ENCODE data around the gene METAP2. TPM values are rescaled to one million over a fixed set of nuclear protein-coding genes. Genes with fewer than 3 reads are reported as not detected.

METAP2 gene
- 127 TPM for total RNA-seq (2021; ENCODE audit: unreplicated experiment)
- 81.9 and 111 TPM in 2 replicates for polyA plus RNA-seq (2012)
- percentile 95 among the genes with signal in this experiment for Bru-seq, nascent RNA
- BruChase-seq, experiment 1, labeled RNA remaining after a 6-hour chase, result percentile 91 among the genes with signal in this experiment
- BruChase-seq, experiment 2, labeled RNA remaining after a 2-hour chase, result percentile 90 among the genes with signal in this experiment
- long read RNA-seq, transcript METAP2-206 (2 exons, 388 nt), result minor isoform, 15 of 251 reads
- long read RNA-seq, transcript METAP2-210 (11 exons, 1,874 nt), result minor isoform, 40 of 251 reads
- long read RNA-seq, transcript METAP2-202 (11 exons, 3,601 nt), result major isoform, 150 of 251 reads
- long read RNA-seq, partial matches to known transcripts, result 39 of 251 reads
- long read RNA-seq, other reads (novel, unspliced or antisense), result 7 of 251 reads

GRCh38 chr12:95473884-95474659, at the start of gene METAP2:
METAP2 (plus strand) TSS chr12:95474152; CDS start chr12:95474180, 28 bp downstream.
- TSS peak; percentile 61 for BruUV-seq (replicated peaks)
- POLR2A ChIA-PET, result interaction anchor here (0.6 to 2.0 kb wide), 22 partner anchors 10 to 388 kb away, joined by 3 to 11 read pairs (median 3); no protein-coding TSS in a partner anchor
- DNase-seq (ENCODE audit: low read depth, low spot score), result peak; percentile 92

More at GRCh38 chr12:95473884-95474659, at the start of gene METAP2:
- Histone ChIP-seq H3K4me1 (ENCODE audit: control insufficient read depth in 1 of 2, insufficient read depth in 2 of 2, low read length in 2 of 2) (peaks cover 9 to 33% of the 10 kb centered on the region in 2 experiments), H3K4me3 (replicated peaks in 1 of 2; ENCODE audit: low read depth in 1 of 2, low read length in 2 of 2) (peak within 1 kb of the TSS; percentile 94 to 98), H3K9me2 (ENCODE audit: insufficient read depth) (no peaks in the 10 kb centered on the region), H3K27me3 (ENCODE audit: insufficient read depth, low read length) (no peaks in the 10 kb centered on the region), H4K20me1 (ENCODE audit: insufficient read depth) (peaks cover 4% of the 10 kb centered on the region; the same call in 1 of the 2 replicates), H3K9ac (ENCODE audit: low read length) (peak within 1 kb of the TSS; percentile 99), H2AFZ (ENCODE audit: low read depth, low read length, poor library complexity, severe bottlenecking) (peak within 1 kb of the TSS; percentile 91), H3K4me2 (ENCODE audit: low read length) (peak within 1 kb of the TSS; percentile 84), H3K36me3 (ENCODE audit: control insufficient read depth in 1 of 2, insufficient read depth in 2 of 2, low read length in 2 of 2) (peaks cover 17 to 32% of the 10 kb centered on the region in 2 experiments), H3K9me3 (ENCODE audit: control insufficient read depth in 1 of 2, insufficient read depth in 1 of 2, low read depth in 1 of 2, low read length in 2 of 2) (no peaks in the 10 kb centered on the region), H3K79me2 (ENCODE audit: insufficient read depth, low read length) (peaks cover 58% of the 10 kb centered on the region), H3K27ac (ENCODE audit: low read depth, low read length) (peak within 1 kb of the TSS; percentile 77)
- TF ChIP-seq POLR2A (IDR thresholded peaks at IDR 0.05; ENCODE audit: borderline replicate concordance, extremely low read depth, insufficient read depth, insufficient read length), result peak; percentile 83
- peak; percentile 84 for TF ChIP-seq EGR1 (IDR thresholded peaks at IDR 0.05; ENCODE audit: low read depth)
- peak; percentile 52 for TF ChIP-seq SP1 (IDR thresholded peaks at IDR 0.05; ENCODE audit: low read depth)
- TF ChIP-seq YY1 (IDR thresholded peaks at IDR 0.05; ENCODE audit: extremely low read depth, insufficient replicate concordance, low read depth, low read length), result peak; percentile 93
- TF ChIP-seq ZFX (IDR thresholded peaks at IDR 0.05), result peak; percentile 82
- no peak for TF ChIP-seq EZH2phosphoT487 (IDR thresholded peaks at IDR 0.05; ENCODE audit: borderline replicate concordance)
- peak; percentile 91 for TF ChIP-seq MAX (IDR thresholded peaks at IDR 0.05)
- TF ChIP-seq, protein P1, sequence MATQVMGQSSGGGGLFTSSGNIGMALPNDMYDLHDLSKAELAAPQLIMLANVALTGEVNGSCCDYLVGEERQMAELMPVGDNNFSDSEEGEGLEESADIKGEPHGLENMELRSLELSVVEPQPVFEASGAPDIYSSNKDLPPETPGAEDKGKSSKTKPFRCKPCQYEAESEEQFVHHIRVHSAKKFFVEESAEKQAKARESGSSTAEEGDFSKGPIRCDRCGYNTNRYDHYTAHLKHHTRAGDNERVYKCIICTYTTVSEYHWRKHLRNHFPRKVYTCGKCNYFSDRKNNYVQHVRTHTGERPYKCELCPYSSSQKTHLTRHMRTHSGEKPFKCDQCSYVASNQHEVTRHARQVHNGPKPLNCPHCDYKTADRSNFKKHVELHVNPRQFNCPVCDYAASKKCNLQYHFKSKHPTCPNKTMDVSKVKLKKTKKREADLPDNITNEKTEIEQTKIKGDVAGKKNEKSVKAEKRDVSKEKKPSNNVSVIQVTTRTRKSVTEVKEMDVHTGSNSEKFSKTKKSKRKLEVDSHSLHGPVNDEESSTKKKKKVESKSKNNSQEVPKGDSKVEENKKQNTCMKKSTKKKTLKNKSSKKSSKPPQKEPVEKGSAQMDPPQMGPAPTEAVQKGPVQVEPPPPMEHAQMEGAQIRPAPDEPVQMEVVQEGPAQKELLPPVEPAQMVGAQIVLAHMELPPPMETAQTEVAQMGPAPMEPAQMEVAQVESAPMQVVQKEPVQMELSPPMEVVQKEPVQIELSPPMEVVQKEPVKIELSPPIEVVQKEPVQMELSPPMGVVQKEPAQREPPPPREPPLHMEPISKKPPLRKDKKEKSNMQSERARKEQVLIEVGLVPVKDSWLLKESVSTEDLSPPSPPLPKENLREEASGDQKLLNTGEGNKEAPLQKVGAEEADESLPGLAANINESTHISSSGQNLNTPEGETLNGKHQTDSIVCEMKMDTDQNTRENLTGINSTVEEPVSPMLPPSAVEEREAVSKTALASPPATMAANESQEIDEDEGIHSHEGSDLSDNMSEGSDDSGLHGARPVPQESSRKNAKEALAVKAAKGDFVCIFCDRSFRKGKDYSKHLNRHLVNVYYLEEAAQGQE (IDR thresholded peaks at IDR 0.05; ENCODE audit: low read depth), result no peak
- TF ChIP-seq ELF1 (IDR thresholded peaks at IDR 0.05; ENCODE audit: borderline replicate concordance, low read depth), result no peak
- peak; percentile 84 for TF ChIP-seq CBX3 (IDR thresholded peaks at IDR 0.05; ENCODE audit: low read depth)
- peak; percentile 94 for TF ChIP-seq SIN3A (IDR thresholded peaks at IDR 0.05; ENCODE audit: low read depth)
- peak; percentile 97 for TF ChIP-seq POLR2AphosphoS5 (IDR thresholded peaks at IDR 0.05; ENCODE audit: low read depth, low read length)
- TF ChIP-seq, protein P2, sequence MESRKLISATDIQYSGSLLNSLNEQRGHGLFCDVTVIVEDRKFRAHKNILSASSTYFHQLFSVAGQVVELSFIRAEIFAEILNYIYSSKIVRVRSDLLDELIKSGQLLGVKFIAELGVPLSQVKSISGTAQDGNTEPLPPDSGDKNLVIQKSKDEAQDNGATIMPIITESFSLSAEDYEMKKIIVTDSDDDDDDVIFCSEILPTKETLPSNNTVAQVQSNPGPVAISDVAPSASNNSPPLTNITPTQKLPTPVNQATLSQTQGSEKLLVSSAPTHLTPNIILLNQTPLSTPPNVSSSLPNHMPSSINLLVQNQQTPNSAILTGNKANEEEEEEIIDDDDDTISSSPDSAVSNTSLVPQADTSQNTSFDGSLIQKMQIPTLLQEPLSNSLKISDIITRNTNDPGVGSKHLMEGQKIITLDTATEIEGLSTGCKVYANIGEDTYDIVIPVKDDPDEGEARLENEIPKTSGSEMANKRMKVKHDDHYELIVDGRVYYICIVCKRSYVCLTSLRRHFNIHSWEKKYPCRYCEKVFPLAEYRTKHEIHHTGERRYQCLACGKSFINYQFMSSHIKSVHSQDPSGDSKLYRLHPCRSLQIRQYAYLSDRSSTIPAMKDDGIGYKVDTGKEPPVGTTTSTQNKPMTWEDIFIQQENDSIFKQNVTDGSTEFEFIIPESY (IDR thresholded peaks at IDR 0.05; ENCODE audit: extremely low read depth, insufficient replicate concordance, low read length), result peak; percentile 58
- no peak for TF ChIP-seq ZNF274 (IDR thresholded peaks at IDR 0.05; ENCODE audit: low read depth, low read length)
- TF ChIP-seq JUND (IDR thresholded peaks at IDR 0.05), result peak; percentile 19; the same call in 1 of the 2 replicates
- TF ChIP-seq EZH2 (IDR thresholded peaks at IDR 0.05), result no peak
- no peak for TF ChIP-seq TCF7L2 (IDR thresholded peaks at IDR 0.05; ENCODE audit: borderline replicate concordance, extremely low read depth, insufficient read depth, insufficient read length)
- no peak for TF ChIP-seq RAD21 (IDR thresholded peaks at IDR 0.05; ENCODE audit: low read depth)
- TF ChIP-seq SRF (IDR thresholded peaks at IDR 0.05; ENCODE audit: low read depth), result 0 out of 2 replicates have a peak, but pooled peaks have one; percentile 12
- intact Hi-C loops (cut with micrococcal nuclease), result no loop called here
- CTCF ChIA-PET, result interaction anchor here (1.0 to 1.1 kb wide), 3 partner anchors 61 to 444 kb away, joined by 4 to 5 read pairs (median 4); no protein-coding TSS in a partner anchor
- ATAC-seq, result peak; percentile 95
- RAD21 ChIA-PET (ENCODE audit: low non-redundant PET in 1 of 2, low total read pairs in 2 of 2, uncharacterized antibody in 2 of 2, unreplicated experiment in 2 of 2), result no interaction called here

All from HCT116 (cell line).